H1 (cell line): ENCODE results near the gene RAB40A. TPM values are rescaled to one million over a fixed set of nuclear protein-coding genes. Genes with fewer than 3 reads are reported as not detected.

Experiments used
- CTCF ChIA-PET: fragments of 300-600 bp; sonication (Branson Sonifier 250); formaldehyde crosslinking; loops from one replicate; lab custom pipeline; 2021; ENCODE audit not compliant: partially characterized antibody; lab: Charles Lee
- POLR2A ChIA-PET: fragments of 300-600 bp; sonication (Branson Sonifier 250); formaldehyde crosslinking; loops from one replicate; lab custom pipeline; 2021; ENCODE audit warnings: inconsistent platforms; ENCODE audit not compliant: partially characterized antibody; lab: Charles Lee
- DNase-seq, 2 experiments: peaks; one replicate each; pipeline versions ENCODE4 v3.0.0 to v3.0.0-alpha.2; 2010 to 2022; ENCODE audit warnings: low spot score in 2 of 2, low read depth in 1 of 2, mixed read lengths in 1 of 2
- FAIRE-seq: peaks from 2 replicates; lab custom pipeline; 2011; peaks lifted over from hg19 to GRCh38; lab: Jason Lieb, UNC
- H2AFZ ChIP-seq: 2 replicates; pipeline ENCODE4 v1.8.1; 2012; ENCODE audit warnings: low read length, inconsistent platforms
- H2AK5ac ChIP-seq: 2 replicates; pipeline ENCODE4 v1.6.1; 2013; ENCODE audit warnings: low read depth, low read length
- H2BK120ac ChIP-seq: replicated peaks from 2 replicates; pipeline ENCODE3; 2013; ENCODE audit warnings: low read depth, low read length, inconsistent platforms
- H2BK12ac ChIP-seq: 2 replicates; pipeline ENCODE4 v1.6.1; 2013; ENCODE audit warnings: low read depth, low read length
- H2BK15ac ChIP-seq: 2 replicates; pipeline ENCODE4 v1.6.1; 2013; ENCODE audit warnings: low read length
- H2BK20ac ChIP-seq: 2 replicates; pipeline ENCODE4 v1.6.1; 2013; ENCODE audit warnings: low read length
- H2BK5ac ChIP-seq: 2 replicates; pipeline ENCODE4 v1.6.1; 2013; ENCODE audit warnings: low read depth, low read length
- H3K14ac ChIP-seq: 2 replicates; pipeline ENCODE4 v1.6.1; 2013; ENCODE audit warnings: inconsistent platforms; ENCODE audit not compliant: insufficient read length
- H3K18ac ChIP-seq: 2 replicates; pipeline ENCODE4 v1.6.1; 2013; ENCODE audit warnings: low read length; ENCODE audit errors: extremely low read depth
- H3K23ac ChIP-seq: 2 replicates; pipeline ENCODE4 v1.6.1; 2013; ENCODE audit warnings: inconsistent platforms; ENCODE audit not compliant: insufficient read length
- H3K23me2 ChIP-seq: 2 replicates; pipeline ENCODE4 v1.6.1; 2013; ENCODE audit warnings: low read depth, low read length
- H3K27ac ChIP-seq: 2 replicates; pipeline ENCODE4 v1.6.1; 2011; ENCODE audit warnings: low read depth, low read length, inconsistent platforms
- H3K27me3 ChIP-seq, 4 experiments: replicated peaks in 1 of 4; 1 replicate in 1 of 4; 2 replicates in 3 of 4; pipeline versions ENCODE4 v1.6.1 to v1.8.1; 2011 to 2013; ENCODE audit warnings: low read length in 3 of 4, mild to moderate bottlenecking in 3 of 4, inconsistent platforms in 2 of 4, mixed read lengths in 2 of 4, moderate library complexity in 1 of 4; ENCODE audit not compliant: control insufficient read depth in 3 of 4, insufficient read depth in 3 of 4; ENCODE audit errors: extremely low read depth in 1 of 4
- H3K36me3 ChIP-seq, 4 experiments: 2 replicates each; pipeline versions ENCODE4 v1.6.1 to v1.8.1; 2011 to 2013; ENCODE audit warnings: mild to moderate bottlenecking in 4 of 4, low read length in 3 of 4, moderate library complexity in 2 of 4, control low read depth in 1 of 4, inconsistent platforms in 1 of 4; ENCODE audit not compliant: insufficient read depth in 4 of 4, control insufficient read depth in 2 of 4
- H3K4ac ChIP-seq: replicated peaks from 2 replicates; pipeline ENCODE3; 2013; ENCODE audit warnings: low read length, low read depth, mixed read lengths, inconsistent platforms; ENCODE audit not compliant: insufficient read length
- H3K4me1 ChIP-seq, 4 experiments: replicated peaks in 1 of 4; 1 replicate in 1 of 4; 2 replicates in 3 of 4; pipeline versions ENCODE4 v1.6.1 to v1.8.1; 2011 to 2013; ENCODE audit warnings: low read length in 3 of 4, inconsistent platforms in 2 of 4, mixed read lengths in 1 of 4; ENCODE audit not compliant: insufficient read depth in 4 of 4, control insufficient read depth in 3 of 4
- H3K4me2 ChIP-seq, 2 experiments: 2 replicates each; pipeline versions ENCODE4 v1.6.1 to v1.8.1; 2011 to 2013; ENCODE audit warnings: low read depth in 2 of 2, low read length in 2 of 2, control low read depth in 1 of 2, inconsistent platforms in 1 of 2, mild to moderate bottlenecking in 1 of 2; ENCODE audit not compliant: insufficient read depth in 1 of 2
- H3K4me3 ChIP-seq, 4 experiments: fragments of 200-600, 300-600 bp in 1 of 4; sonication (generic), shearing (Covaris generic), sonication (Bioruptor Twin) in 1 of 4; 2 replicates each; pipeline versions ENCODE4 v1.5.1 to v1.8.1; 2011 to 2016; ENCODE audit warnings: low read length in 4 of 4, low read depth in 3 of 4, control low read depth in 2 of 4, inconsistent platforms in 2 of 4, mild to moderate bottlenecking in 2 of 4, mixed read lengths in 1 of 4, moderate library complexity in 1 of 4; ENCODE audit not compliant: insufficient read depth in 2 of 4; ENCODE audit errors: extremely low read depth in 1 of 4
- H3K56ac ChIP-seq: replicated peaks from 2 replicates; pipeline ENCODE3; 2013; ENCODE audit warnings: low read depth, mild to moderate bottlenecking, mixed read lengths, low read length, inconsistent platforms; ENCODE audit not compliant: insufficient read length
- H3K79me1 ChIP-seq: 2 replicates; pipeline ENCODE4 v1.6.1; 2013; ENCODE audit warnings: low read depth, low read length, control low read depth
- H3K79me2 ChIP-seq, 2 experiments: 2 replicates each; pipeline versions ENCODE4 v1.6.1 to v1.8.1; 2012 to 2013; ENCODE audit warnings: low read length in 2 of 2, mild to moderate bottlenecking in 2 of 2, inconsistent platforms in 1 of 2; ENCODE audit not compliant: insufficient read depth in 2 of 2, control insufficient read depth in 1 of 2
- H3K9ac ChIP-seq, 4 experiments: replicated peaks in 1 of 4; 1 replicate in 1 of 4; 2 replicates in 3 of 4; pipeline versions ENCODE4 v1.6.1 to v1.8.1; 2011 to 2013; ENCODE audit warnings: low read depth in 3 of 4, low read length in 3 of 4, control low read depth in 2 of 4, mild to moderate bottlenecking in 2 of 4, moderate library complexity in 2 of 4, inconsistent platforms in 1 of 4; ENCODE audit errors: extremely low read depth in 1 of 4
- H3K9me3 ChIP-seq, 2 experiments: 2 replicates each; pipeline versions ENCODE4 v1.6.1 to v1.8.1; 2012 to 2013; ENCODE audit warnings: mild to moderate bottlenecking in 2 of 2, moderate library complexity in 2 of 2, control low read depth in 1 of 2, inconsistent platforms in 1 of 2, low read depth in 1 of 2, low read length in 1 of 2, mixed read lengths in 1 of 2; ENCODE audit not compliant: insufficient read depth in 2 of 2
- H4K20me1 ChIP-seq, 2 experiments: replicated peaks in 1 of 2; 2 replicates each; pipeline versions ENCODE3 to v1.8.1; 2011 to 2013; ENCODE audit warnings: inconsistent platforms in 2 of 2, low read length in 2 of 2, mild to moderate bottlenecking in 1 of 2; ENCODE audit not compliant: insufficient read depth in 2 of 2, control insufficient read depth in 1 of 2
- H4K5ac ChIP-seq: 2 replicates; pipeline ENCODE4 v1.6.1; 2013; ENCODE audit warnings: low read length, low read depth, mixed read lengths, inconsistent platforms; ENCODE audit not compliant: insufficient read length
- H4K8ac ChIP-seq: 2 replicates; pipeline ENCODE4 v1.8.0; 2013; ENCODE audit warnings: mild to moderate bottlenecking, moderate library complexity, low read length, inconsistent platforms; ENCODE audit not compliant: insufficient read depth; ENCODE audit errors: extremely low read depth
- H4K91ac ChIP-seq: replicated peaks from 2 replicates; pipeline ENCODE3; 2013; ENCODE audit warnings: low read length, mixed read lengths, inconsistent platforms; ENCODE audit not compliant: insufficient read length
- BCL11A ChIP-seq, 2 experiments: IDR thresholded peaks; one replicate each; pipeline ENCODE4 v1.6.1; 2011; ENCODE audit warnings: low read depth in 2 of 2, low read length in 2 of 2, mild to moderate bottlenecking in 2 of 2
- CBX5 ChIP-seq: fragments of 300-800, 300-1000 bp; sonication (generic); IDR thresholded peaks from 2 replicates; pipeline ENCODE4 v1.7.1; 2016; ENCODE audit warnings: antibody characterized with exemption, low read length, low read depth
- CEBPB ChIP-seq: IDR thresholded peaks from 2 replicates; pipeline ENCODE4 v1.6.1; 2012; ENCODE audit warnings: low read depth, low read length
- CHD1 ChIP-seq: IDR thresholded peaks from 2 replicates; pipeline ENCODE4 v1.6.1; 2012; ENCODE audit warnings: low read depth, low read length, improper control_type of control experiment
- EP300 ChIP-seq, 2 experiments: IDR thresholded peaks; 1 replicate in 1 of 2; 2 replicates in 1 of 2; pipeline ENCODE4 v1.6.1; 2011 to 2012; ENCODE audit warnings: low read depth in 2 of 2, low read length in 2 of 2, mild to moderate bottlenecking in 2 of 2, borderline replicate concordance in 1 of 2, inconsistent platforms in 1 of 2, moderate library complexity in 1 of 2
- GTF2F1 ChIP-seq: IDR thresholded peaks from 2 replicates; pipeline ENCODE4 v1.6.1; 2012; ENCODE audit warnings: low read depth, low read length, improper control_type of control experiment, borderline replicate concordance
- HDAC2 ChIP-seq, 2 experiments: fragments of 300-600 bp in 1 of 2; sonication (generic) in 1 of 2; IDR thresholded peaks; 2 replicates each; pipeline ENCODE4 v1.6.1; 2011 to 2012; ENCODE audit warnings: low read depth in 2 of 2, low read length in 2 of 2, mild to moderate bottlenecking in 2 of 2, moderate library complexity in 2 of 2, borderline replicate concordance in 1 of 2, inconsistent platforms in 1 of 2
- HDAC6 ChIP-seq: IDR thresholded peaks from one replicate; pipeline ENCODE4 v1.7.1; 2012; ENCODE audit warnings: low read depth, mild to moderate bottlenecking, inconsistent platforms, low read length, moderate library complexity
- MAFK ChIP-seq: IDR thresholded peaks from 2 replicates; pipeline ENCODE4 v1.6.1; 2012; ENCODE audit warnings: low read depth, mild to moderate bottlenecking, improper control_type of control experiment, low read length
- NRF1 ChIP-seq: IDR thresholded peaks from 2 replicates; pipeline ENCODE4 v1.6.1; 2011; ENCODE audit warnings: mild to moderate bottlenecking, low read depth, low read length, improper control_type of control experiment
- RXRA ChIP-seq: IDR thresholded peaks from 2 replicates; pipeline ENCODE4 v1.6.1; 2011; ENCODE audit warnings: low read depth, mild to moderate bottlenecking, low read length, moderate library complexity; ENCODE audit not compliant: insufficient read depth
- SP2 ChIP-seq: IDR thresholded peaks from 2 replicates; pipeline ENCODE4 v1.6.1; 2012; ENCODE audit warnings: mild to moderate bottlenecking, low read length, inconsistent platforms
- TAF1 ChIP-seq: IDR thresholded peaks from 2 replicates; pipeline ENCODE4 v1.6.1; 2011; ENCODE audit warnings: mild to moderate bottlenecking, low read depth, low read length
- USF2 ChIP-seq: IDR thresholded peaks from 2 replicates; pipeline ENCODE4 v1.6.1; 2011; ENCODE audit warnings: low read length, improper control_type of control experiment
- WGBS, 2 experiments: shearing (Covaris generic) in 1 of 2; methylation state at CpG; one replicate each; pipeline versions ENCODE4 v1.1.6 to v1.1.7; 2013 to 2015; ENCODE audit warnings: low lambda C conversion rate in 2 of 2, mixed read lengths in 2 of 2, inconsistent platforms in 1 of 2, low coverage in 1 of 2, missing lambda C conversion rate in 1 of 2; ENCODE audit not compliant: insufficient replicate concordance in 2 of 2, insufficient coverage in 1 of 2, insufficient read length in 1 of 2; ENCODE audit errors: extremely low coverage in 1 of 2, missing lambda C conversion rate in 1 of 2; 5-methylcytosine and 5-hydroxymethylcytosine counted together
- polyA plus RNA-seq, 7 experiments: library from polyadenylated mRNA; depleted of rRNA in 3 of 7; stranded (reverse) in 5 of 7; unstranded in 2 of 7; fragments of >200 nt in 5 of 7; fragments of 200-250 nt in 2 of 7; gene quantifications; 1 replicate in 5 of 7; 2 replicates in 1 of 7; 4 replicates in 1 of 7; pipeline versions ENCODE4 v1.2.1 to v1.2.3, GENCODE V29; 2011 to 2013; ENCODE audit warnings: missing spikeins in 2 of 7, mixed read lengths in 2 of 7
- total RNA-seq: library from RNA; stranded (reverse); fragmentation: NEBNext Ultra II Directional; extraction: Animal tissue kit (Norgen Biotek cat#: 25700); gene quantifications from 2 replicates; pipeline ENCODE4 v1.2.1, GENCODE V29; 2021

RAB40A gene
- total and polyA plus RNA-seq, 2 of the 8 experiments (the other 6 are each of a cell fraction or from before 2014, with no cell fraction given): 0.09 to 0.21 TPM

DNA sequence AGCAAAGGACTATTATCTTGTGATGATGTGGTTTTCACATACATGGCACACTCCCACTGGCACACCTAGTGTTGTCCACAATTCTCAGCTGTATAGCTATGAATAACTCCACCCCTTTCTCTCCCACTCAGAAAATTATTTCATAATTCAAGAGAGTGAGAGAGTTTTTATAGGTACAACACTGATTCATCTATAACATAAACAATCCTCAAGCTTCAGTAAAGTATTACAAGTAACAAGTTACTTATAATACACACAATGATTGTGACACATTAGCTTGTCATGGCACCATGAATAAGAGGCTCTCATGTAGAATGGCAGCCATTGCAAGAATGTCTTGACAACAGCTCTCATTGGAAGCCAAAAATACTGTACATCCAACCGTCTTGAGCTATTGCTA, 43.9 kb downstream of the RAB40A start:
- H2AFZ ChIP-seq: no peak overlapping the region
- TF ChIP-seq HDAC2 (IDR thresholded peaks at IDR 0.05; ENCODE audit: borderline replicate concordance in 1 of 2, low read depth in 2 of 2, low read length in 2 of 2) (no peak), BCL11A (IDR thresholded peaks at IDR 0.05; ENCODE audit: low read depth in 2 of 2, low read length in 2 of 2) (no peak), TAF1 (no peak), USF2 (no peak), CHD1 (no peak), NRF1 (no peak), SP2 (no peak), RXRA (no peak), MAFK (no peak), EP300 (IDR thresholded peaks at IDR 0.05; ENCODE audit: borderline replicate concordance in 1 of 2, low read depth in 2 of 2, low read length in 2 of 2) (no peak), GTF2F1 (no peak), CEBPB (no peak), HDAC6 (no peak), CBX5 (no peak)

More for the DNA sequence above, 43.9 kb downstream of the RAB40A start:
- ChIA-PET POLR2A (no interaction called here), CTCF (no interaction called here)
- Histone ChIP-seq H3K27ac (no peak overlapping the region), H2BK12ac (no peak overlapping the region), H2BK15ac (no peak overlapping the region), H2BK120ac (no peak overlapping the region), H3K4me3 (no peak overlapping the region), H3K56ac (no peak overlapping the region), H3K27me3 (no peaks in the 10 kb centered on the region), H2BK20ac (no peak overlapping the region), H3K9ac (no peak overlapping the region), H3K36me3 (no peaks in the 10 kb centered on the region; a peak in 1 of 8 replicates), H3K79me1 (no peaks in the 10 kb centered on the region), H2BK5ac (no peak overlapping the region), H3K9me3 (no peaks in the 10 kb centered on the region), H2AK5ac (no peak overlapping the region), H3K4me1 (no peaks in the 10 kb centered on the region), H4K91ac (no peak overlapping the region), H3K14ac (no peak overlapping the region), H4K20me1 (no peaks in the 10 kb centered on the region), H4K8ac (no peak overlapping the region), H3K4me2 (no peak overlapping the region), H4K5ac (no peak overlapping the region), H3K23me2 (no peaks in the 10 kb centered on the region), H3K4ac (no peak overlapping the region), H3K23ac (no peak overlapping the region), H3K79me2 (no peaks in the 10 kb centered on the region), H3K18ac (no peak overlapping the region)
- WGBS, 2 experiments: 90% methylated on average over 1 of the region's 1 CpG; no CpG with 5 or more reads in 1 of the 2 experiments
- no peak for FAIRE-seq
- DNase-seq: no peak
